OCI-LY1 (cell line): ENCODE data around the gene GXYLT1.

ENCODE experiments used
- EZH2 ChIP-seq: fragments of 200-600 bp; sonication (generic), shearing (Covaris generic); IDR thresholded peaks from 2 replicates; pipeline ENCODE4 v1.8.0; 2017; ENCODE audit warnings: borderline replicate concordance, mixed run types, mild to moderate bottlenecking, antibody characterized with exemption, low read length, moderate library complexity, mixed read lengths
- TF ChIP-seq, protein P1 (sequence below): fragments of 200-600 bp; sonication (generic), shearing (Covaris generic); IDR thresholded peaks from 2 replicates; pipeline ENCODE4 v1.5.1; 2017; ENCODE audit warnings: mild to moderate bottlenecking, antibody characterized with exemption, low read length, moderate library complexity, mixed read lengths

DNA sequence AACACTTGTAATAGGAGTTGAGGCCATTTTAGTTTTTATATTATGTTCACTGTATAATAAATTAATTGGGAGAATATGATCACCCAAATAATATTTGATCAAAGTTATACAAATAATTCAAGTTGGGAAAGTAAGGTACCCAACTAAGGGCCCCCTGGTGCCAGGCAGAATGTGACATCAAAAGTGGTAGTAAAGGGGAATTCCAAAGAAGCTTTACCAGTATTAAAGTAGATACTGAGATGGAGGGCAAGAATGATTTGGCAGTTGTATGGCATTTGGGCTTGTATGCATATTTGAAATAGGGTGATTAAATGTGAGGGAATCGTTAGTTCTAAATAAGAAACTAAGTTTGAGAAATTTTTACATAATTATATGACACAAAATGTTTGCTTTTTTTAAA, 17.7 kb downstream of the GXYLT1 start:
- TF ChIP-seq, protein P1, sequence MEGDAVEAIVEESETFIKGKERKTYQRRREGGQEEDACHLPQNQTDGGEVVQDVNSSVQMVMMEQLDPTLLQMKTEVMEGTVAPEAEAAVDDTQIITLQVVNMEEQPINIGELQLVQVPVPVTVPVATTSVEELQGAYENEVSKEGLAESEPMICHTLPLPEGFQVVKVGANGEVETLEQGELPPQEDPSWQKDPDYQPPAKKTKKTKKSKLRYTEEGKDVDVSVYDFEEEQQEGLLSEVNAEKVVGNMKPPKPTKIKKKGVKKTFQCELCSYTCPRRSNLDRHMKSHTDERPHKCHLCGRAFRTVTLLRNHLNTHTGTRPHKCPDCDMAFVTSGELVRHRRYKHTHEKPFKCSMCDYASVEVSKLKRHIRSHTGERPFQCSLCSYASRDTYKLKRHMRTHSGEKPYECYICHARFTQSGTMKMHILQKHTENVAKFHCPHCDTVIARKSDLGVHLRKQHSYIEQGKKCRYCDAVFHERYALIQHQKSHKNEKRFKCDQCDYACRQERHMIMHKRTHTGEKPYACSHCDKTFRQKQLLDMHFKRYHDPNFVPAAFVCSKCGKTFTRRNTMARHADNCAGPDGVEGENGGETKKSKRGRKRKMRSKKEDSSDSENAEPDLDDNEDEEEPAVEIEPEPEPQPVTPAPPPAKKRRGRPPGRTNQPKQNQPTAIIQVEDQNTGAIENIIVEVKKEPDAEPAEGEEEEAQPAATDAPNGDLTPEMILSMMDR: no peak
- no peak for TF ChIP-seq EZH2
